Common myeloid progenitor, CD34-positive (primary cell): ENCODE results near the gene ZKSCAN8.
"Not testable (repeated sequence)": the region's sequence is repeated elsewhere in the genome, so short reads cannot be mapped to it uniquely, and the experiment has no call there.

Source experiments
- CTCF ChIA-PET: fragments of 350-600 bp; sonication (Branson Sonifier 250); formaldehyde crosslinking; loops from one replicate; lab custom pipeline; 2021; ENCODE audit warnings: antibody characterized with exemption; lab: Charles Lee
- POLR2A ChIA-PET: fragments of 350-600 bp; sonication (Branson Sonifier 250); formaldehyde crosslinking; loops from one replicate; lab custom pipeline; 2021; ENCODE audit warnings: antibody characterized with exemption; lab: Charles Lee
- DNase-seq, 3 donors: peaks; one replicate each; pipeline versions ENCODE4 v3.0.0 to v3.0.0-alpha.2; 2013
- H3K27ac ChIP-seq, 2 experiments: 1 replicate in 1 of 2; 2 replicates in 1 of 2; pipeline ENCODE4 v1.7.0; 2013; ENCODE audit warnings: inconsistent platforms in 2 of 2, low read length in 2 of 2, mild to moderate bottlenecking in 2 of 2, low read depth in 1 of 2, moderate library complexity in 1 of 2; ENCODE audit not compliant: severe bottlenecking in 2 of 2, insufficient read depth in 1 of 2, poor library complexity in 1 of 2
- H3K27me3 ChIP-seq, 5 experiments: replicated peaks in 2 of 5; 1 replicate in 3 of 5; 2 replicates in 2 of 5; pipeline versions ENCODE4 v1.6.1 to v1.7.0; 2013; ENCODE audit warnings: low read length in 4 of 5, mild to moderate bottlenecking in 2 of 5, moderate library complexity in 2 of 5, inconsistent platforms in 1 of 5; ENCODE audit not compliant: insufficient read depth in 5 of 5, control insufficient read depth in 4 of 5
- H3K36me3 ChIP-seq, 4 experiments: 1 replicate in 2 of 4; 2 replicates in 2 of 4; pipeline versions ENCODE4 v1.6.1 to v1.7.0; 2013; ENCODE audit warnings: low read length in 3 of 4, control low read depth in 1 of 4, mild to moderate bottlenecking in 1 of 4; ENCODE audit not compliant: control insufficient read depth in 4 of 4, insufficient read depth in 4 of 4
- H3K4me1 ChIP-seq, 4 experiments: 1 replicate in 3 of 4; 2 replicates in 1 of 4; pipeline versions ENCODE4 v1.6.1 to v1.7.1; 2013; ENCODE audit warnings: low read length in 3 of 4, mild to moderate bottlenecking in 3 of 4, control low read depth in 1 of 4, inconsistent platforms in 1 of 4, moderate library complexity in 1 of 4; ENCODE audit not compliant: control insufficient read depth in 4 of 4, insufficient read depth in 4 of 4; ENCODE audit errors: control extremely low read depth in 1 of 4
- H3K4me3 ChIP-seq, 7 experiments: 1 replicate in 4 of 7; 2 replicates in 3 of 7; pipeline versions ENCODE4 v1.5.1 to v1.7.0; 2013; ENCODE audit warnings: mild to moderate bottlenecking in 7 of 7, low read length in 6 of 7, moderate library complexity in 6 of 7, inconsistent platforms in 2 of 7, low read depth in 2 of 7, control low read depth in 1 of 7; ENCODE audit not compliant: insufficient read depth in 4 of 7, control insufficient read depth in 1 of 7; ENCODE audit errors: extremely low read depth in 1 of 7
- H3K9me3 ChIP-seq, 5 experiments: 1 replicate in 4 of 5; 2 replicates in 1 of 5; pipeline versions ENCODE4 v1.6.1 to v1.7.1; 2013; ENCODE audit warnings: low read length in 4 of 5, mild to moderate bottlenecking in 2 of 5, inconsistent platforms in 1 of 5, low read depth in 1 of 5, moderate library complexity in 1 of 5; ENCODE audit not compliant: control insufficient read depth in 4 of 5, insufficient read depth in 2 of 5; ENCODE audit errors: control extremely low read depth in 1 of 5
- WGBS: methylation state at CpG from one replicate; pipeline ENCODE4 v1.1.5; 2013; ENCODE audit not compliant: insufficient coverage; 5-methylcytosine and 5-hydroxymethylcytosine counted together

Gene ZKSCAN8

GRCh38 chr6:28111964-28112363 lies 29.7 kb upstream of the ZKSCAN8 start:
- H3K36me3 ChIP-seq, result peaks cover 6 to 25% (median 18%) of the 10 kb centered on the region in 4 experiments
- H3K27me3 ChIP-seq, result no peaks in the 10 kb centered on the region
- WGBS, result 92% methylated on average over 2 of the region's 3 CpGs
- H3K27ac ChIP-seq, result no peak overlapping the region
- CTCF ChIA-PET, result interaction anchor here (1.5 kb wide), 1 partner anchor 13 kb away, joined by 3 read pairs; no protein-coding TSS in a partner anchor
- H3K4me1 ChIP-seq, result no peaks in the 10 kb centered on the region
- no peaks in the 10 kb centered on the region for H3K9me3 ChIP-seq
- H3K4me3 ChIP-seq, result no peak overlapping the region
- DNase-seq, result no peak
- POLR2A ChIA-PET, result no interaction called here

DNA sequence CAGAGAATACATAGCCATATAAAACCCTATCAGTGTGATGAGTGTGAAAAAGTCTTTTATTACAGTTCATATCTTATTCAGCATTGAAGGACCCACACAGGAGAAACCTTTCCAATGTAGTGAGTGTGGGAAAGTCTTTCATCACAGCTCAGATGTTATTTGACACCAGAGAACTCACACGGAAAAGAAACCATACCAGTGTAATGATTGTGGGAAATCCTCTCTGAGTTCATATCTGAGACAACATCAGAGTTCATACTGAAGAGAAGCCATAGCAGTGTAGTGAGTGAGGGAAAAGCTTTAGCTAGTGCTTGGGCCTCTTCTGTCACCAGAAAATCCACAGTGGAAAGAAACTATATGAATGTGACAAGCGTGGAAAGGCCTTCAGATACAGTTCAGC lies 25.9 kb upstream of the ZKSCAN8 start:
- no peak overlapping the region for H3K4me3 ChIP-seq
- POLR2A ChIA-PET, result interaction anchor here (1.2 kb wide), 1 partner anchor 11 kb away, joined by 3 read pairs; no protein-coding TSS in a partner anchor
- no peaks in the 10 kb centered on the region for H3K4me1 ChIP-seq
- H3K36me3 ChIP-seq, result peaks cover 12 to 44% (median 26%) of the 10 kb centered on the region in 4 experiments
- no peak for DNase-seq
- no peaks in the 10 kb centered on the region for H3K9me3 ChIP-seq
- no peaks in the 10 kb centered on the region for H3K27me3 ChIP-seq
- CTCF ChIA-PET, result interaction anchor here (2.1 kb wide), 1 partner anchor 17 kb away, joined by 5 read pairs; no protein-coding TSS in a partner anchor
- no peak overlapping the region for H3K27ac ChIP-seq
- WGBS, result 100% methylated on average over 2 of the region's 2 CpGs

DNA sequence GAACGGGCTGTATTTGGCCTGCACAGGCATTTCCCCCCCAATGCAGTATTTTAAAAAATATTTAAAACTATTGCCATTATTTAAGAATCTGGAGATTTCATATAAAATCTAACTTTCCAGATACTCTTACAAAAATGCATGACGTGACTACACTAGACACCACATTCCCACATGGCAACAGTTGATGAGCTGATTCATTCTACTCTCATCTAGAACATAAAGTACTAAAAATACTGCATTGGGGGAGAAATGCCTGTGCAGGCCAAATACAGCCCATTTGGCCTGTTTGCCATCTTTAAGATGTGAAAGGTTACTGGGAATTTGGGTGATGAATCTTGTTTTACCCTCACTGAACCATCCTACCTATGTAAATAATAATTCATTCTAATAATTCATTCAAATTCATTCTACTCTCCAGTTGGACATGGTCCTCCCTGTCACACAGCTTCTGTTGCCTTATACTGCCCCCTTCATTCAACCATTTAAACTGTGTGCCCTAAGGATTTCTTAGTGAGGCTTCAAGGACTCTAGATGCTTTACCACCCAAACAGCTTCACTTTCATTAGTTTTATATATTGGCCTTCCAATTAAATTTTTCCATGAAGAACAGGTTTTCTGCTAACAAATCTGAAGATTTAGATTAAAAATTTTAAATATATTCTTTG lies 24.2 kb upstream of the ZKSCAN8 start:
- H3K27ac ChIP-seq, result no peak overlapping the region
- no peaks in the 10 kb centered on the region for H3K27me3 ChIP-seq
- DNase-seq, result peak in 1 of 3 donors; percentile 47
- H3K4me1 ChIP-seq, result no peaks in the 10 kb centered on the region
- 100% methylated on average over 1 of the region's 2 CpGs for WGBS
- no peaks in the 10 kb centered on the region for H3K9me3 ChIP-seq
- ChIA-PET CTCF (interaction anchor here (0.9 to 2.1 kb wide), 6 partner anchors 8 to 295 kb away, joined by 3 to 7 read pairs (median 4); no protein-coding TSS in a partner anchor), POLR2A (no interaction called here)
- no peak overlapping the region for H3K4me3 ChIP-seq
- H3K36me3 ChIP-seq, result peaks cover 12 to 47% (median 27%) of the 10 kb centered on the region in 4 experiments

DNA sequence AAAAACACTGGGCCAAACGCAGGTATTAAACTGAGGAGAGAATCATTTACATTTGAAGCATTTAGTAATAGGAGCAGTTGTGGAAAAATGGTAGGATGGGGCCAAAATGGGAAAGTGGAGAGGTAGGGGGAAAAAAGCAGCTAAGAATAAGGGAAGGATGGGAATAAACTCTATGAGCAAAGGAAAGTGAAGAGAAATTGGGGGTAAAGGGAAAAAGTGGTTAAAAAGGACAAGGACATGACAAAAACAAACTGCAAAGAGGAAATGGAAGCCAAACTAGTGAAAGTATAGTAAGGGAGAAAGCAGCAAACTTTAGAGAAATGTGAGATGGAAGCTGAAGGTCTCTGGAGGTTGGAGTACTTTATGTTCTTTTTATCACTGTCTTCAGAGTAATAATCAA lies 23.5 kb upstream of the ZKSCAN8 start:
- no peaks in the 10 kb centered on the region for H3K27me3 ChIP-seq
- DNase-seq, result no peak
- peak overlapping the region in 1 of 2 experiments; percentile 22 for H3K27ac ChIP-seq
- CTCF ChIA-PET, result interaction anchor here (0.5 to 1.3 kb wide), 4 partner anchors 13 to 296 kb away, joined by 3 to 5 read pairs (median 3); no protein-coding TSS in a partner anchor
- no peak overlapping the region for H3K4me3 ChIP-seq
- POLR2A ChIA-PET, result no interaction called here
- peaks cover 12 to 47% (median 27%) of the 10 kb centered on the region in 4 experiments for H3K36me3 ChIP-seq
- no peaks in the 10 kb centered on the region for H3K9me3 ChIP-seq
- WGBS, result 100% methylated on average over 1 of the region's 1 CpG
- H3K4me1 ChIP-seq, result no peaks in the 10 kb centered on the region

GRCh38 chr6:28121876-28122275 lies 19.8 kb upstream of the ZKSCAN8 start:
- ChIA-PET POLR2A (interaction anchor here (0.7 kb wide), 1 partner anchor 60 kb away, joined by 4 read pairs; no protein-coding TSS in a partner anchor), CTCF (interaction anchor here (1.4 kb wide), 1 partner anchor 10 kb away, joined by 3 read pairs; no protein-coding TSS in a partner anchor)
- no peaks in the 10 kb centered on the region for H3K9me3 ChIP-seq
- no peak for DNase-seq
- H3K4me3 ChIP-seq, result no peak overlapping the region
- no peaks in the 10 kb centered on the region for H3K27me3 ChIP-seq
- WGBS, result no CpG with 5 or more reads among the region's 2 CpGs
- H3K36me3 ChIP-seq, result peaks cover 6 to 27% (median 13%) of the 10 kb centered on the region in 4 experiments
- H3K4me1 ChIP-seq, result peaks cover 3 to 23% (median 16%) of the 10 kb centered on the region in 4 experiments
- H3K27ac ChIP-seq, result no peak overlapping the region

- ChIA-PET POLR2A (interaction anchor here (0.6 kb wide), 1 partner anchor 278 kb away, joined by 3 read pairs; no protein-coding TSS in a partner anchor), CTCF (interaction anchor here (1.4 kb wide), 1 partner anchor 9 kb away, joined by 3 read pairs; no protein-coding TSS in a partner anchor)
- not testable (repeated sequence) for H3K27ac ChIP-seq, H3K9me3 ChIP-seq, H3K4me3 ChIP-seq, H3K27me3 ChIP-seq, DNase-seq
- WGBS, result 95% methylated on average over 5 of the region's 5 CpGs
- H3K4me1 ChIP-seq, result peaks cover 3 to 23% (median 16%) of the 10 kb centered on the region in 4 experiments
- H3K36me3 ChIP-seq, result peaks cover 7 to 31% (median 15%) of the 10 kb centered on the region in 4 experiments
Observed at GRCh38 chr6:28122283-28122682, 19.4 kb upstream of the ZKSCAN8 start.
